Stimulated activated CD4-positive, alpha-beta T cell treated with anti-CD3 and anti-CD28 coated beads, Interleukin-4, amount 100 ng/mL, for 4 hours (primary cell): ENCODE measurements around the gene NUDT1.
A peak's percentile ranks its signal among the peaks of the same experiment; 100 is the strongest.
"Not testable (repeated sequence)": the region's sequence is repeated elsewhere in the genome, so short reads cannot be mapped to it uniquely, and the experiment has no call there.

Experiments
- DNase-seq, 2 experiments: peaks; one replicate each; pipeline ENCODE4 v3.0.0-alpha.2; 2020

The NUDT1 gene

GRCh38 chr7:2251381-2251780 lies 9.4 kb downstream of the NUDT1 start:
- DNase-seq, result no peak

DNA sequence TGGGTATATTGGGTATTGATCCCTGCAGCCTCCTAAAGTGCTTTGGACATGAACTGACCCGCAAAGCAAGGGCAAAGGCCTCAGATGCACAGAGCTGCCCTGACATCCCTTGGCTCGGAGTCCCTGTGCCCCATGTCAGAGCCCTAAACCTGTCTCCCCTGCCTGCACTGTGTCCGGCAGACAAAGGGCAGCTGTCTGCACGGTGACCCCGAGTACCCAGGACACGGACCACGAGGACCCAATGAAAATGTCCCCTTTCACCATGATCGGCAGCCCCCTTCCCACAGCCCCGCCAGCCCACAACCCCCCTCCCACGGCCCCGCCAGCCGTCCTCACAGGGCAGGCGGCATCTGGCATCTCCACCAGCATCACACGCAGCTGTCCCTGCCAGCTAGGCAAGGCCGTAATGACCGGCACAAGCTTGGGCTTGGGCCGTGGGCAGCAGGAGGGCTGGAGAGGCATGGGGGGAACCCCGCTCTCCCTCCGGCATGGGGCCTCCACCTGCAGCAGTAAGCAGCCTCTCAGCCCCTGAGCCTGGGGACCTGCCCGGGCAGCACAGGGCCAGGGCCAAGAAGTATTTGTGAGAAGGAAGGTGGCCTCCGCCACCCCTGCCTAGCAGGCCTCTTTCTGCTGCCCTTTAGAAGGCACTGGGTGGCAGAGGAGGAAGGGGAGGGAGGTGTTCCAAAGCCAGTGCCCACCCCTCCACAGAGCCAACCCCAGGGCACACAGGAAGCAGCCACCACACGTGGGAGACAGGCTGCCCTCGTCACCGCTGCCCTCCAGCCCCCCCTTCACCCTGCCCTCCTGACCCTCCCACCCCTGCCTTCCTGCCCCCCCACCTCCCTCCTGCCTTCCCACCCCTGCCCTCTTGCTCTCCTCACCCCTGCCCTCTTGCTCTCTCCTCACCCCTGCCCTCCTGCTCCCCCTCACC lies 10.1 kb downstream of the NUDT1 start:
- DNase-seq, result no peak

- no peak for DNase-seq
Measured at GRCh38 chr7:2253021-2253420, 11.0 kb downstream of the NUDT1 start.

GRCh38 chr7:2253525-2254244 lies 11.7 kb downstream of the NUDT1 start:
- no peak for DNase-seq

DNA sequence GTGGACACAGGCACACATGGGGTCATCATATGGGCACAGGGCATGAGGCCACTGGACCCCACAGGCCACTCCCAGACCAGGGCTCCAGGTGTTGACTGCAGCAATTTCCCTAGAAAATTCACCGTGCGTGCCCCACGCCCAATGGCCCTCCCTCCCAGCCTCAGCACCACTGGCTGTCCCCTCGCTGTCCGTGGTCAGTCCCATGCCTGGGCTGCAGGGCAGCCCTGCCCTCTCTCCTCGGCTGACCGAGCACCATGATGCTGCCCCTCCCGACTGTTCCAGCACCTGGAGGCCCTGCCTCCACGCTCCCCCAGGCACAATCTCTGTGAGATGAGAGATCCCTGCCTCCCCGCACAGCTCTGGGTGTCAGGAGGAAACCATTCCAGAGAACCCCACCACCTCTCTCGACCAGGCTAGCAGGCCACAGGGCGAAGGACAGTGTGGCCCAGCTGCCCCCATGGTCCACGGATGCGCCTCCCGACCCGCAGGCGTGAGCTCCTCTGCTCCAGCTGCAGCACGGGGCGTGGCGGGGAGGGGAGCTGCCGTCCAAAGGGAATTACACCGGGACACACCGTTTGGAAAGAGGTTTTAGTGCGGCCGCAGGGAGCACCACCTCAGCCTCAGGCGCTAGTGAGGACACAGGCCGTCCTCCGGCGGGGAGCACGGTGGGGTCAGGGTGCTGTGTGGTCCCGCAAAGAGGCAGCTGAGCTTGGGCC lies 12.6 kb downstream of the NUDT1 start:
- no peak for DNase-seq

DNA sequence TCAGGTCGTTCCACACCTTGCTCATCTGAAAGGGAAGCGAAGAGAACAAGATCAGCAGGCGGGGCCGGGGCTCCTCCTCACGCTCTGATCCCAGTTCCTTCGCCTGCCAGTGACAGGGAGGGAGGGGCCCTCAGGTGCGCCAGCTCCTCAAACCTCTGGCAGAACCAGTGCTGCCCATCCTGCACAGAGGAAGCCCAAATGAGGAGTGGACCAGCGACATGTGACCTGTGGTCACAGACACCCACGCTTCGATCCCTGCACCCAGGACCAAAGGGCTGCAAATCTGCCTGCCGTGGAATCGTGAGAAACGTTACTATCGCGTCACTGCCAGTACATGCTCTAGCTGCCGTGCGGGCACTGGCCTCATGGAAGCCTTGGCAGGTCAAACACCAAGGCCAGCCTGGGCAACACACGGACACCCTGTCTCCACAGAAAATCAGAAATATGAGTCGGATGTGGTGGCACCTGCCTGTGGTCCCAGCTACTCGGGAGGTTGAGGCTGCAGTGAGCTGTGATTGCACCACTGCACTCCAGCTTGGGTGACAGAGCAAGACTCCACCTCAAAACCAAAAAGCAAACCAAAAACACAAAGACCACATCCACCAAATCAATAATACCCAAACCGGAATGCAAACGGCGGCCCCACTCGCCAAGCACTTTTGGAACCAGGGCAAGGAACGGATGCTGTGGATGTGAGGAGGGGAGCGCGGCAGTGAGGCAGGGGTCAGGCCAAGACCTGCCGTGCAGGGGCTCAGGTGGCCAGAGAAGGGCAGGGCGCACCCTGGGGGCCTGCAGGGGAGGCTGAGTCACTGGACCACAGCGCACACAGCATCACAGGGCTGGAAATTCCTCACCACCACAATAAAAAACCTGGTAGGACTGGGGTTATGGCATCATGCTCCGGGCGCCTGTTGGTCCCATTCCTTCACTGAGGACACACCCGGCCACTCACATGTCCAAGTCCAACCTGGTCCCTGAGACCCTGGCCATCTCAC lies 13.4 kb downstream of the NUDT1 start:
- no peak for DNase-seq

- no peak for DNase-seq
Measured at GRCh38 chr7:2256306-2257045, 14.4 kb downstream of the NUDT1 start.

- no peak for DNase-seq
Measured at GRCh38 chr7:2257046-2257551, 15.1 kb downstream of the NUDT1 start.

- DNase-seq, result no peak
Measured at GRCh38 chr7:2257651-2258050, 15.6 kb downstream of the NUDT1 start.

DNA sequence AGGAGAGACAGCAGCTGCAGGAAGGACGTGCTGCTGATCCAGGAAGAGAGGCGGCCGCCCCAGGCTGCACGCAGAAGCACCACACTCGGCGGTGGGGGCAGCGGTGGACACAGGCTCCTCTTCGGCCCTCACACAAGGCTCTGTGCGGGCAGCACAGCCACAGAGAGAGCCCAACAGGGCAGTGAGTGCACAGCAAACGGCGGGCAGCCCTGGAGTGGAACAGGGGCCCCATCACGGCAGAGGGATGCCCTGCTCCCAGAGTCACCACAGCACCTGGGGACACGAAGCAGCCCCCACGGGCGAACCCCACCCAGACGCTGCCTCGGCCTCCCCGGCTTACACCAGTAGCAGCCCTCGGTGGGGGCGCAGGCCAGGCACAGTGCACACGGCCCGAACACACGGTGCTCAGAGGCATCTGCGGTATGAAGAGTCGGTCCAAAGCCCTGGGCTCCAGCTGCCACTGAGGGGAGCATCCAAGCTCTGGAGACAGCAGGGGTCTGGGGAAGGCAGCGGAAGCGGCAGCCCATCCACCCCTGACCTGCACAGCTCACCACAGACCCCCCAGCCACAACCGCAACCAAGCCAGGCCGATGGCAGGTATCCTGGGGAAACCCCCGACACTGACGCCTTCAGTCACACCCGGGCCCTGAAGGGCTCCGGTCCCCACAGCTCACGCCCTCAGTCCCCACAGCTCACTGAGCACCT lies 16.8 kb downstream of the NUDT1 start:
- no peak for DNase-seq

DNA sequence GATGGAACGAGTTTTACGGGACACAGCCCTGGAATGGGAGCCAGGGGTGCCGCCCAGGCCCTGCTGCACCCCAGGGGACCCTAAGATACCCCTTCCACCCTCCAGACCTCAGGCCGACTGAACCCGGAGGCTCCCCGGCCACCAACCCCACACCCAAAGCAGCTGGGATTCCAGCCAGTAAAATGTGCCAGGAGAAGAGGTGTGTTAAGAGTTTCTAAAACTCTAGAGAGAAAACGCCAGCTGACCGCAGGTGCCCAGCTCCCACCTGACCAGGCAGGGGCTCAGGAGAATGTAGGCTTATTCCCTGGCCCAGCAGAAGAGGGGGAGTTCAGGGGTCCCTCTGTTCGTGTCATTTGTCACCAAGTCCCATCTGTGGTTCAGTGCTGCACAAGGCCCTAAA lies 17.5 kb downstream of the NUDT1 start:
- DNase-seq, result no peak

DNA sequence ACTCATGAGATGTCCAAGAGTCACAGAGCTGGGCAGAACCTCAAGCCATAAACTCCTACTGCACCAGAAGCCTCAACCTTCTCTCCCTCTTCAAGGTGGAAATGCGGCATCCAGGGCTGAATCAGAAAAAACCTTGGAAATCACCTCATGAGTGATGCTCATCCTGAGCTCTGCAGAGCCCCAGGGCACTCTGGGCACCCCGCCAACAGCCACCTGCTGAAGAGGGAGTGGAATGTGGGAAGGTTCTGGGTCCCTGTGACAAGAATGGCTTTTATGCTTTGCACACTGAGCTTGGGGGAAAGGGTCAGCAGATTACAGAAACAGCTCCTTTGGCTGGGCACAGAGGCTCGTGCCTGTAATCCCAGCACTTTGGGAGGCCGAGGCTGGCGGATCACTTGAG lies 18.8 kb downstream of the NUDT1 start:
- DNase-seq, result no peak

- DNase-seq, result peak in 1 of 2 experiments; percentile 62
Measured at GRCh38 chr7:2261611-2262010, 19.6 kb downstream of the NUDT1 start.

DNA sequence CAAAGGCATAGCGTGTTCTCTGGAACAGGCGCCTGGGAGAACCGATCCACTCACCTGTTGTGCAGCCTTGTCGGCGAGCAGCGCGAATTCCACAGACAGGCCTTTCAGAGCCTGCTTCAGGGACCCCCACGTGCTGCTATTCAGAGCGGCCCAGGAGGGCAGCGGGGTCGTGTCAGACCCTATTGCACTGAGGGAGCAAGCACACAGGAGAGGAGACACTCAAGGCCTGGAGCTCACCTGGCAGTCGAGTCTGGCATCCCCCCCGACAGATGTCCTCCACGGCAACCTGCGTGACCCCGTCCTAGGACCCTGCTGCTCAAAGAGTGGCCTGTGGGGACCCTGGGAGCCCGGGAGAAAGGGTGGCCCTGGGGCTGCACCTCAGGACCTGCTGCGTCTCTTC lies 21.1 kb downstream of the NUDT1 start:
- no peak for DNase-seq

- DNase-seq, result no peak
Measured at GRCh38 chr7:2264158-2264557, 22.1 kb downstream of the NUDT1 start.

- no peak for DNase-seq
Measured at GRCh38 chr7:2266911-2267310, 24.9 kb downstream of the NUDT1 start.

GRCh38 chr7:2269089-2269990 lies 27.3 kb downstream of the NUDT1 start:
- DNase-seq, result not testable (repeated sequence)

GRCh38 chr7:2269991-2270460 lies 28.0 kb downstream of the NUDT1 start:
- no peak for DNase-seq

GRCh38 chr7:2270495-2270894 lies 28.5 kb downstream of the NUDT1 start:
- DNase-seq, result no peak
